HG02943 (cell line): ENCODE measurements around the gene IHH.

ENCODE experiments used
- ATAC-seq: cut with Tn5 transposase; IDR thresholded peaks from one replicate; pipeline ENCODE4 v1.9.1; 2021; ENCODE audit warnings: mild to moderate bottlenecking, low read depth, moderate library complexity; ENCODE audit not compliant: unreplicated experiment

IHH gene

DNA sequence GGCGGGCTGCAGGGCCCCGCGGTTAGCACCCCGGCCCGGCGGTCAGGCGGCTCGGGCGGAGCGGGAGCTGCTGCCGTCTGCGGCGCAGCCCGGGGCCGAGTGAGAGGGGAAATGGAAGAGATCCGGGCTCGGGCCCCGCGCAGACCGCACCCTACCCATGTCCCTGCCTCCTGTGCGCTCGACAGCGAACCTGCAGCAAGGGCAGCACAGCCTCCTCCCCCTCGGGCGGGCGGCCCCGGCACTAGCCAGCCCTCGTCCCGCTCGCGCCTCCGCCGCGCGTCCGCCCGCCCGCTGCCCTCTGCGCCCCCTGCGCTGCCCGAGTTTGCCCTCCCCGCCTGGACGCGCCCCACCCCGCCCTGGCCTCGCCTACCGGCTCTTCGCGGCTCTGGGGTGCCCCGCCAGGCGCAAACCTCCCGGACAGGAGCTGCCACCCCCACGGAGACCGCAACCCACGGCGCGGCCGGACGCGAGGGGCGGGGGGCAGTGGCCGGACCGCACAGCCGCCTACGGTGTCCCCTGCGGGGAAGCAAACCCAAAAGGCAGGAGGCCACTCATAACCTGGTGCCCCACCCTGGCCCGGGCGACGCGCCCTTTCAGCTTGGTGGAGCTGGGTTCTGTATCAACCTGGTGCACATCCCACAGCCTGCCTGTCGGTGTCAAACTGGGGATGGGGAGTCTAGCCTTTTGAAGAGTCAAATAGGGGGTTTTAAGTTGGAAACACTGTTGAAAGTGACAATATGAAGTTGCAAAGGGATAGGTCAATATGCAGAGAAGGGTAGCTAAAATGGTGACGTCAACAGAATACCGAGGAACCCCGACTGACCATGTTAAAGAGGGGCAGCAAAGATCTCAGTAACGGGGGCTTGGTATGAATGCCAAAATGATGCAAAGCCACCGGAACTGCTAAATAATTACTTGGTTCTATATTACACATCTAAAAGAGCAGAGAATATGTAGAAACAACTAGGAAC lies at the start of gene IHH:
Gene IHH (minus strand): TSS at position 101 of the 971 bp plus-strand sequence. CDS start 454 bp downstream, outside the sequence.
- ATAC-seq, result no peak

DNA sequence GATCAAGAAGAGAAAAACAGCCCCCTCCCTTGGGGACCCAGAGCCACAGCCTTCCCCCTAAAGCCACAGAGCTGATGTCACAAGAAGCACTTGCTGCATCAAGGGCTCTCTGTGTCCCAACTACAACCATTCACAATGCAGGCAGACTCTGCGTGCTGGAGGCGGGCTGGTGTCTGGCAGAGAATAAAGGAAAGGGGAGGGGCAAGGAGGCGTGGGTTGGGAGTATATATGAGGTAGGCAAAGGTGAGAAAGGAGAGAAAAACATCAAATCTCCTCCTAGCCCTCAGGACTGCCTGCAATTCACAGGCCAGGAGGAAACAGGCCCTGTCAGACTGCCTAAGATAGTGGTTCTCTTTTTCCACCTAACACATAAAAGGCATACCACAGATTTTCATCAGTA lies 48.8 kb upstream of the IHH start:
- no peak for ATAC-seq

DNA sequence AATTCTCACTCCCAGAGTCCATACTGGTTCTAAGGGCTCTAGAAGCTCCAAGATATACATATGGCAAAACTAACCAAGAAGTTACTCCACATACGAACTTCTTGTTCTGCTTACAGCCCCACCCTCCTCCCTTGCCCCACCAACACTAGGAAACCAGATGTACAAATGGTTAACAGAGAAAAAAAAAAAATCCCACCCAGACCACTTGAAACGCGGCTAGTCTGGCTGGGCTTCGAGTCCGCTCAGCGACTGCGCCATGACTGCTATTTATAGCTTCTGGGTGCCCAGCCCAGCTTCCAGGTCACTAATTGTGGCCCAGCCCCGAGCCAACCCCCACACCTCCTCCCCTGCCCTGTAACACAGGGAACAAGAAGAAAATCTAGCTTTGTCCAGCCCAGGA lies 47.0 kb upstream of the IHH start:
- no peak for ATAC-seq

DNA sequence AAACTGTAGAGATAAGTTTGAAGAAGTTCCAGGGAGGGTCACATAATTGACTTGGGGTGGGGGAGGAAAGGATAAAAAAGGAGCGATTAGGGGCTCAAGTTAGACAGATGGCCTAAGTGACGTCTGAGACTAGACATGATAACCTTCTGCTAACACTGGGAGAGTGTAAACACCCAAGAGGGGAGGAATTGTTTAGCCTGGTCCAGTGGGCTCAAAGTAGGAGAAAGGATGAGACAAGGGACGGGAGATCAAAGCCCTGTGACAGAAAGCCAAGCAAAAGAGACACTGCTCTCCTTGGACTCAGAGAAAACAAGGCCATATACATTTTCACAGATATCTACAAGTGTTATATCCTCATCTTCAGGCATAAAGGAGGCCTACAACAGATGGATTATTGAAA lies 45.5 kb upstream of the IHH start:
- no peak for ATAC-seq

- ATAC-seq, result no peak
Observed at GRCh38 chr2:219104107-219105035, 43.6 kb upstream of the IHH start.

DNA sequence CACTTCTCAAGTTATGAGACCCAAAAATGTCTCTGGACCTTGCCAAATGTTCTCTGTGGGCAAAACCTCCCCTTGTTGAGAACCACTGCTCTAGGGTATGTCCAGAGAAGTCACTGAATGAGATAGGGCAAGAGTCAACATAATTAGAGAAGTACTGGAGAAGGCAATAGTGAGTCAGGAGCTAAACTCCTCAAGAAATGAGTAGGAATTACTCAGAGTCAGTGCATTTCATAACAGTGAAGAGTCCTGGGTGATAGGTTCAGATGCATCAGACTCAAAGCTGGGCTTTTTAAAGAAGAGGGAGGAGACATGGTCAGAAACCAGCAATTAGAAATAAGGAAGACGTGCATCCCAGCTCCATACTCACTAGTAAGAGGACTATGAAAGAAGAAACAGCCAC lies 38.6 kb upstream of the IHH start:
- ATAC-seq, result no peak

DNA sequence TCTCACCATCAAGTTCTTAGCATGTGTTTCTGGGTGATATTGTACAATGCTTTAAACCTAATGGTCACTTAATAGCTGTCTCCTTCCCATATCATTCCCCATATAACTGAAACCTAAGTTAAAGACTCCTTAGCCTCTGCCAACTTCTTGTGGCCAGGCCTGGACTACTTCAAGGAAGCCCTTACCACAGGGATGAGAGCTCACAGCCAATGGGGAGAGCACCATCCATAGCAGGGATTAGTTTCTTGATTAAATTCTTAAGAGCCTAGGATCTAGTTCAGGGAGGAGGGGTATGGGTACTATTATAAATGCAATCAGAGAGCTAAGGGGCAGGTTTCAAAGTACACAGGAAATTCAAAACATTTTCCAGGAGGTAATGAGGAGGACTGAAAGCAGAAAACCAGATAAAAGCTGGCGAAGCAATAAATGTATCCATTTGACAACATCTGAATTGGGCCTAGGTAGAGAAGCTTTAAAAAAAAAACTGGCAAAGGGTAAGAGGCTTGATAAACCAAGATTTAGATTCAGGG lies 34.8 kb upstream of the IHH start:
- ATAC-seq, result no peak

DNA sequence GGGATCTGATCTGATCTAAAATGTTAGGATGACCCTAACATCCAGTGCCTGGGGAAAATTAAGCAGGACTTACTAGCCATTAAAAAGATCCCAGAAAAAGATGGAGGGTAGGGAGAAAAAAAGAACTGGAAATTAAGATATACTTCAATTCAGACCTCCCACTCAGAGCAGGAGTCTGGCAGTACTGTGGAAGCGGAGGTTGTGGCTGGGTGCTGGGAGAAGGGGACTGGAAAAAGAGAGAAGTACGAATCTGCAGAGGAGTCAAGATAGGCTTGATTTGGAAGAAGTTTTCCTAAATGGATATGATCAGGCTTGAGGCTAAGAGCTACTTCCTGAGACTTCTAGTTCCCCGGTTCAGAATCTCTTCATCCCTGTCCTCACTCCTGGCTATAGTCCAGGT lies 33.5 kb upstream of the IHH start:
- no peak for ATAC-seq

GRCh38 chr2:219090436-219091299 lies 29.9 kb upstream of the IHH start:
- ATAC-seq, result no peak

DNA sequence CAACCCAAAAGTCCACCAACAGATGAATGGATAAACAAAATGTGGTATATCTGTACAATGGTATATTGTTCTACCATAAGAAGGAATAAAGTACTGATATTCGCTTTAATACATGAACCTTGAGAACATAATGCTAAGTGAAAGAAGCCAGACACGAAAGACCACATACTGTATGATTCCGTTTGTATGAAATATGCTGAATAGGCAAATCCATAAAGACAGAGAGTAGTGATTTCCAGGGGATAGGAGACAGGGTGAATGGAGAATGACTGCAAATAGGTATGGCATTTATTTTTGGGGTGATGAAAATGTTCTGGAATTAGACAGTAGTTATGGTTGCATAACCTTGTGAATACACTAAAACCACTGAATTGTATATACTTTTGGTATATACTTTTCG lies 28.6 kb upstream of the IHH start:
- no peak for ATAC-seq

GRCh38 chr2:219087848-219088247 lies 27.1 kb upstream of the IHH start:
- ATAC-seq, result no peak

DNA sequence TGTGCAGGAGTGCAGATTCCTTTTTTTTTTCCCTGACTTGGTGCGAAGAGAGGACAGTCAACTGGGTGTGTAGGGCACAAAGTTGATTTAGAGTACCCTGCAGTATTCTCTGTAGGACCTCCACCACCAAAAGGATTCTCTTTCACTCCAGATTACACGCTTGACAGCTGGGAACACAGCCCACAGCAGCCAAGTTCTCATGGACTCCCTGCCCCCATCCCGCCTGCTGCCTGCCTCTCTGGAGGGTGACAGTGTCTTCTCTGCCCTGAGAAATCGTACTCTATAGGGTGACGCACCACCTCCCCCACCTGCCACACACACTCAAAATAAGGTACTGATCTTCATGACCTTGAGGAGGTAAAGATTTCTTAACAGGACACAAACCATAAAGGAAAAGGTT lies 26.6 kb upstream of the IHH start:
- no peak for ATAC-seq

GRCh38 chr2:219086196-219086595 lies 25.5 kb upstream of the IHH start:
- no peak for ATAC-seq

- ATAC-seq, result no peak
Observed at GRCh38 chr2:219084791-219085190, 24.1 kb upstream of the IHH start.

DNA sequence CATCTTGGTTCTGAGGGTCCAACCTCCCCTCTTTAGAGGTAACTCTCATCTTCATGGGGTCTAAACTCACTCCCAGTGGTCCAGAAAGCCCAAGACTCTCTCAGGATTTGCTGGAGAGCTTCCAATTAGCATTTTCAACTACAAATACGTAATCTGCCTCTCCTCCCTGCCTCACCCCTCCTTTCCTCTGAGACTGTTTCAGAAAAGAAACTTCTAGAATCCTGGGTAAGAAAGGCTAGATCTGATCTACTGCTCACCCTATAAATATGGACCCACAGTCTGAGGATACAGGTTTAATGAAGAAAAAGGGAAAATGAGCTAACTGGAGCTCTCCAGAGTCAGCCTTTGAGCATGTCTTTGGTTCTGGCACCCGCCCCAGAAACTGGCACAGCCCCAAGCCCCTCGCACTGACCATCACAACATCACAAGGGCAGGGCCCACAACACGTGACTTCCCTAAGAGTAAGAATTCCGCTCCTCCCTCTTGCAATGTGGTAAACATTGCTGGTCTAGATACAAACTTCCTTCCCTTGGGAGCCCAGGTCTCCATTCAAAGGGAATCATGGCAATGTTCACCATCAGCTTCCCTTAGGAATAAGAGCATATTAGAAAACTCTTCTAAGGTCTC lies 21.7 kb upstream of the IHH start:
- ATAC-seq, result no peak

DNA sequence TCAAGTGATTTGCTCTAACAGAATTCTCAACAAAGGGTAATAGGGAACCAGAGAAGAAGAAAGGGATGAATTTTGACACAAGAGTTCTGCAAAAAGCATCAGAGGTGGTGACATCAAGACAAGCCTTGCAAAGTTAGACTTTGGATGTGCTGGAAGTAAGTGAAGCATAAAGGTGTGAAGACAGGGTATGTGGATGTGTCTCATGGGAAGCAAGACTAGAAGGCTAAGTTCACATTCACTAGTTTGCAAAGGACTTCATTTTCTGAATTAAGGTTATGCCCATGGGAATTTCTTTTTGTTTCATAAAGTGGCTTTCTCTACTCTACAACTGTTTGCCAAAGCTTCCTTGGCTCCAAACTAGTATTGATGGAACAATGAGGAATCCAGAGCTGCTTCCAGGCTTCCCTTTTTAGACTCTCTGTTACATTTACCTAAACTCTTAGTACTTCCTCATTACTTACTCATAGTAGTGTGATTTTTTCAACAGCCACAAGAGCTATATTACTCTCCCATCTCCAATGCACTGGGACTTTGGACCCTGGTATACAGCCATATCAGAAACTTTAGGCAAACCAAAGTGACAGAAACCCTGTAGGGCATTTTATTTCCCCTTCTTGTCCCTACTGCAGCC lies 21.1 kb upstream of the IHH start:
- no peak for ATAC-seq

DNA sequence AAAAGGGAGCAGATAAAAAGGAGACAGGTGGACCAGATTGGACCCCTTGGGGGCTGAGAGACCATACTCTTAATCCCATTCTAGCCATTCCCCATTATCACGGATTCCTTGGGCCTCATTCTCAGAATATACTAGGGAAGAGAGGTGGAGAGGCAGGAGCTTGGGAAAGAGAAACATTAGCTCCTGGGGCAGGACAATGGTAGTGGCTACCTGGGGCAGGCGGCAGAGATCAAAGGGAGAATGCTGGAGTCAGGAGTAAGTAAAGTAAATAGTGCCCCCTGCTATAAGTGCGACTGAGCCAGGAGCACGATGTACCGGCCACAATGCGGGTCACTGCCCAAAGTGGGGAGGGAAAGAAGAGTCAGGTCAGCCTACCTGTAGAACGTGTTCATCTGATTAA lies 20.4 kb upstream of the IHH start:
- no peak for ATAC-seq

DNA sequence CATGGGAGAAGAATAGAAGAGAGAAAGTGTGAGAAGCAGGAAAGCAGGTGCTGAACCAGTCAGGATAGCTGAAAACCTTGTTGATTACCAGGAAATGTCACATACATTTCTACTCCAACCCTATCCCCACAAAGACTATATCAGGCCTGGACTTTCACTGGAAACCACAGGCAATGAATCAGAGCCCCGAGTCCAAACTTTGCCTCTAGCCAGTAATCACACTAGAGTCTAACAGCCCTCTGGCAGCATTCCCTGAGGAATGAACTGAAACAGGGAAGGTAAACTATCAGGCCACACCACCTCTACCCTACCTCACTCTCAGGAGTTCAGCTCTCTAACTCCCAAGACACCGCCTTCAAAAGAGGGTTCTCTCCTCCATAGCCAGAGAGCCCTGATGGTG lies 18.7 kb upstream of the IHH start:
- no peak for ATAC-seq

- ATAC-seq, result no peak
Observed at GRCh38 chr2:219078951-219079350, 18.2 kb upstream of the IHH start.
